HCT116 (cell line): Measurements from ENCODE around the gene FCHSD2. TPM values are rescaled to one million over a fixed set of nuclear protein-coding genes. Genes with fewer than 3 reads are reported as not detected.

Source experiments
- ATAC-seq: fragments of 200-7000 bp; cut with Tn5 transposase; 2 replicates; pipeline ENCODE4 v1.9.1; 2020; ENCODE audit warnings: mild to moderate bottlenecking, moderate library complexity
- BruUV-seq: library from RNA; stranded (reverse); fragments of 400-500 nt; replicated peaks from 2 replicates; lab custom pipeline; 2021; lab: Mats Ljungman, UMichigan
- CTCF ChIA-PET: fragments of 300-600 bp; sonication (Branson Sonifier 250); formaldehyde crosslinking; loops from one replicate; lab custom pipeline; 2021; ENCODE audit warnings: antibody characterized with exemption; lab: Charles Lee
- POLR2A ChIA-PET: fragments of 300-600, 350-600 bp; sonication (Branson Sonifier 250); formaldehyde crosslinking; loops from one replicate; lab custom pipeline; 2021; ENCODE audit warnings: antibody characterized with exemption; lab: Charles Lee
- RAD21 ChIA-PET, 2 experiments: fragments of 300-600 bp; sonication (Branson Sonifier 250); formaldehyde crosslinking; loops; one replicate each; lab custom pipeline; 2023; ENCODE audit warnings: low total read pairs in 2 of 2; ENCODE audit not compliant: uncharacterized antibody in 2 of 2, unreplicated experiment in 2 of 2, low non-redundant PET in 1 of 2; lab: Charles Lee
- DNase-seq: peaks from one replicate; pipeline ENCODE4 v3.0.0-alpha.2; 2010; ENCODE audit warnings: low read depth, low spot score
- H2AFZ ChIP-seq: fragments of 200-600 bp; shearing (Covaris generic), sonication (generic); 2 replicates; pipeline ENCODE4 v1.6.1; 2017; ENCODE audit warnings: low read depth, mixed run types, mixed read lengths, antibody characterized with exemption, low read length; ENCODE audit not compliant: poor library complexity, severe bottlenecking
- H3K27ac ChIP-seq: 2 replicates; pipeline ENCODE4 v1.5.1; 2012; ENCODE audit warnings: low read depth, low read length
- H3K27me3 ChIP-seq: fragments of 200-600 bp; sonication (generic); 2 replicates; pipeline ENCODE4 v1.6.1; 2016; ENCODE audit warnings: mixed run types, low read length, mixed read lengths; ENCODE audit not compliant: insufficient read depth
- H3K36me3 ChIP-seq, 2 experiments: fragments of 200-500 bp in 1 of 2; fragments of 200-600 bp in 1 of 2; sonication (Bioruptor generic) in 1 of 2; sonication (generic) in 1 of 2; 2 replicates each; pipeline versions ENCODE4 v1.5.1 to v1.6.1; 2014 to 2016; ENCODE audit warnings: low read length in 2 of 2, inconsistent platforms in 1 of 2, mixed read lengths in 1 of 2, mixed run types in 1 of 2; ENCODE audit not compliant: insufficient read depth in 2 of 2, control insufficient read depth in 1 of 2
- H3K4me1 ChIP-seq, 2 experiments: fragments of 200-600 bp in 1 of 2; sonication (generic) in 1 of 2; 2 replicates each; pipeline versions ENCODE4 v1.5.1 to v1.6.1; 2012 to 2017; ENCODE audit warnings: low read length in 2 of 2, inconsistent platforms in 1 of 2, mild to moderate bottlenecking in 1 of 2, mixed read lengths in 1 of 2, mixed run types in 1 of 2, moderate library complexity in 1 of 2; ENCODE audit not compliant: insufficient read depth in 2 of 2, control insufficient read depth in 1 of 2
- H3K4me2 ChIP-seq: fragments of 200-600 bp; sonication (generic); 2 replicates; pipeline ENCODE4 v1.6.1; 2017; ENCODE audit warnings: mixed run types, low read length, mixed read lengths
- H3K4me3 ChIP-seq, 2 experiments: fragments of 200-600 bp in 1 of 2; sonication (generic) in 1 of 2; replicated peaks in 1 of 2; 2 replicates each; pipeline ENCODE4 v1.5.1; 2011 to 2016; ENCODE audit warnings: low read length in 2 of 2, control low read depth in 1 of 2, low read depth in 1 of 2, mild to moderate bottlenecking in 1 of 2, mixed read lengths in 1 of 2, mixed run types in 1 of 2
- H3K79me2 ChIP-seq: fragments of 200-600 bp; sonication (generic); 2 replicates; pipeline ENCODE4 v1.6.1; 2017; ENCODE audit warnings: mild to moderate bottlenecking, mixed run types, low read length, moderate library complexity, mixed read lengths; ENCODE audit not compliant: insufficient read depth
- H3K9ac ChIP-seq: fragments of 200-600 bp; sonication (generic); 2 replicates; pipeline ENCODE4 v1.6.1; 2016; ENCODE audit warnings: low read length, mixed read lengths
- H3K9me2 ChIP-seq: fragments of 200-600 bp; sonication (generic), shearing (Covaris generic); 2 replicates; pipeline ENCODE4 v1.6.1; 2017; ENCODE audit warnings: mixed run types, mild to moderate bottlenecking, moderate library complexity; ENCODE audit not compliant: insufficient read depth
- H3K9me3 ChIP-seq, 2 experiments: fragments of 200-500 bp in 1 of 2; fragments of 200-600 bp in 1 of 2; sonication (Bioruptor generic) in 1 of 2; sonication (generic) in 1 of 2; 2 replicates each; pipeline ENCODE4 v1.6.1; 2014 to 2017; ENCODE audit warnings: low read length in 2 of 2, mixed read lengths in 2 of 2, inconsistent platforms in 1 of 2, low read depth in 1 of 2, mild to moderate bottlenecking in 1 of 2, mixed run types in 1 of 2, moderate library complexity in 1 of 2; ENCODE audit not compliant: control insufficient read depth in 1 of 2, insufficient read depth in 1 of 2
- H4K20me1 ChIP-seq: fragments of 200-600 bp; sonication (generic), shearing (Covaris generic); 2 replicates; pipeline ENCODE4 v1.6.1; 2017; ENCODE audit warnings: mixed run types, mild to moderate bottlenecking, moderate library complexity; ENCODE audit not compliant: insufficient read depth
- CBX3 ChIP-seq: IDR thresholded peaks from 2 replicates; pipeline ENCODE4 v1.6.1; 2012; ENCODE audit warnings: low read depth
- EGR1 ChIP-seq: IDR thresholded peaks from 2 replicates; pipeline ENCODE4 v1.6.1; 2012; ENCODE audit warnings: low read depth
- ELF1 ChIP-seq: IDR thresholded peaks from 2 replicates; pipeline ENCODE4 v1.6.1; 2012; ENCODE audit warnings: low read depth, borderline replicate concordance
- EZH2phosphoT487 ChIP-seq: fragments of 200-600 bp; IDR thresholded peaks from 2 replicates; pipeline ENCODE4 v1.6.1; 2018; ENCODE audit warnings: antibody characterized with exemption, borderline replicate concordance
- FOSL1 ChIP-seq: IDR thresholded peaks from 2 replicates; pipeline ENCODE4 v1.6.1; 2012; ENCODE audit warnings: low read depth
- JUND ChIP-seq: IDR thresholded peaks from 2 replicates; pipeline ENCODE4 v1.6.1; 2012
- POLR2A ChIP-seq: IDR thresholded peaks from 2 replicates; pipeline ENCODE4 v1.7.0; 2011; ENCODE audit warnings: borderline replicate concordance; ENCODE audit not compliant: insufficient read depth, insufficient read length; ENCODE audit errors: extremely low read depth
- POLR2AphosphoS5 ChIP-seq: IDR thresholded peaks from 2 replicates; pipeline ENCODE4 v1.6.1; 2011; ENCODE audit warnings: mild to moderate bottlenecking, low read depth, low read length, moderate library complexity
- RAD21 ChIP-seq: IDR thresholded peaks from 2 replicates; pipeline ENCODE4 v1.6.1; 2012; ENCODE audit warnings: low read depth, mild to moderate bottlenecking
- SIN3A ChIP-seq: IDR thresholded peaks from 2 replicates; pipeline ENCODE4 v1.6.1; 2012; ENCODE audit warnings: low read depth
- SP1 ChIP-seq: IDR thresholded peaks from 2 replicates; pipeline ENCODE4 v1.6.1; 2012; ENCODE audit warnings: low read depth
- SRF ChIP-seq: IDR thresholded peaks from 2 replicates; pipeline ENCODE4 v1.6.1; 2012; ENCODE audit warnings: low read depth
- YY1 ChIP-seq: IDR thresholded peaks from 2 replicates; pipeline ENCODE4 v1.6.1; 2011; ENCODE audit warnings: low read length, low read depth, moderate library complexity, mild to moderate bottlenecking; ENCODE audit not compliant: insufficient replicate concordance; ENCODE audit errors: extremely low read depth
- ZFX ChIP-seq: fragments of 450-650 bp; IDR thresholded peaks from 2 replicates; pipeline ENCODE4 v1.6.1; 2017
- ZNF274 ChIP-seq: fragments of 200-500 bp; sonication (Bioruptor generic); IDR thresholded peaks from 2 replicates; pipeline ENCODE4 v1.6.1; 2014; ENCODE audit warnings: mild to moderate bottlenecking, low read depth, low read length, inconsistent platforms
- intact Hi-C: fragments of 100-400 bp; cut with micrococcal nuclease; formaldehyde crosslinking; loops from 2 replicates; pipeline ENCODE4 v1.10.0; 2022
- total RNA-seq: library from RNA; stranded (reverse); gene quantifications from one replicate; pipeline ENCODE4 v1.2.1, GENCODE V29; 2021; ENCODE audit not compliant: unreplicated experiment
- TF ChIP-seq, protein P1 (sequence below): IDR thresholded peaks from 2 replicates; pipeline ENCODE4 v1.6.1; 2012; ENCODE audit warnings: low read depth
- TF ChIP-seq, protein P2 (sequence below): IDR thresholded peaks from 2 replicates; pipeline ENCODE4 v1.6.1; 2012
- TF ChIP-seq, protein P3 (sequence below): IDR thresholded peaks from 2 replicates; pipeline ENCODE4 v1.6.1; 2011; ENCODE audit warnings: mild to moderate bottlenecking, low read length, moderate library complexity; ENCODE audit not compliant: insufficient replicate concordance; ENCODE audit errors: extremely low read depth
- TF ChIP-seq, protein P4 (sequence below), 3 experiments: fragments of 200-600 bp in 1 of 3; sonication (generic) in 1 of 3; IDR thresholded peaks in 2 of 3; conservative IDR thresholded peaks in 1 of 3; 2 replicates each; pipeline ENCODE4 v1.5.1; 2012 to 2017; ENCODE audit warnings: low read depth in 2 of 3, low read length in 2 of 3, antibody characterized with exemption in 1 of 3, borderline replicate concordance in 1 of 3, control low read depth in 1 of 3, mild to moderate bottlenecking in 1 of 3, mixed read lengths in 1 of 3, mixed run types in 1 of 3, moderate library complexity in 1 of 3; ENCODE audit not compliant: insufficient read depth in 1 of 3

Gene FCHSD2
- total RNA-seq, 1 experiment from 2014 or later, result 15.0 TPM

DNA sequence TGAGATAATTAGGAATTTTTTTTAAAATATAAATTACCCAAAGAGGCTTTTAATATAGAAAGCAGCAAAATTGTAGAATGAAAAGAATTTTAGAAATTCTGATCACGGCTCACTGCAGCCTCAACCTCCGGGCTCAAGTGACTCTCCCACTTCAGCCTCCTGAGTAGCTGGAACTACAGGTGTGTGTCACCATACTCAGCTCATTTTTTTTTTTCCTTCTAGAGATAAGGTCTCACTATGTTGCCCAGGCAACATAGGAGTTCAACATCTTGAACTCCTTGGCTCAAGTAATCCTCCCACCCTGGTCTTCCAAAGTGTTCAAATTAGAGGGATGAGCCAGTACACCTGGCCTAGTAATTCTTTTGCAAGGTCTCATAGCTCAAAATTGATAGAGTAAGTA is 251.2 kb downstream of the FCHSD2 start:
- no peaks in the 10 kb centered on the region for H4K20me1 ChIP-seq
- no peak for ATAC-seq
- ChIA-PET POLR2A (interaction anchor here (1.5 kb wide), 1 partner anchor 14 kb away, joined by 3 read pairs; no protein-coding TSS in a partner anchor), RAD21 (no interaction called here), CTCF (no interaction called here)
- no peak overlapping the region for H2AFZ ChIP-seq
- no peak for DNase-seq
- H3K9me3 ChIP-seq, result no peaks in the 10 kb centered on the region
- intact Hi-C loops, result no loop called here
- BruUV-seq, result no TSS peak
- H3K27me3 ChIP-seq, result no peaks in the 10 kb centered on the region
- no peak overlapping the region for H3K4me2 ChIP-seq
- H3K27ac ChIP-seq, result no peak overlapping the region
- H3K36me3 ChIP-seq, result no peaks in the 10 kb centered on the region
- no peaks in the 10 kb centered on the region for H3K4me1 ChIP-seq
- no peaks in the 10 kb centered on the region for H3K79me2 ChIP-seq
- no peak overlapping the region for H3K4me3 ChIP-seq
- no peaks in the 10 kb centered on the region for H3K9me2 ChIP-seq
- TF ChIP-seq ELF1, result no peak
- TF ChIP-seq, protein P1, sequence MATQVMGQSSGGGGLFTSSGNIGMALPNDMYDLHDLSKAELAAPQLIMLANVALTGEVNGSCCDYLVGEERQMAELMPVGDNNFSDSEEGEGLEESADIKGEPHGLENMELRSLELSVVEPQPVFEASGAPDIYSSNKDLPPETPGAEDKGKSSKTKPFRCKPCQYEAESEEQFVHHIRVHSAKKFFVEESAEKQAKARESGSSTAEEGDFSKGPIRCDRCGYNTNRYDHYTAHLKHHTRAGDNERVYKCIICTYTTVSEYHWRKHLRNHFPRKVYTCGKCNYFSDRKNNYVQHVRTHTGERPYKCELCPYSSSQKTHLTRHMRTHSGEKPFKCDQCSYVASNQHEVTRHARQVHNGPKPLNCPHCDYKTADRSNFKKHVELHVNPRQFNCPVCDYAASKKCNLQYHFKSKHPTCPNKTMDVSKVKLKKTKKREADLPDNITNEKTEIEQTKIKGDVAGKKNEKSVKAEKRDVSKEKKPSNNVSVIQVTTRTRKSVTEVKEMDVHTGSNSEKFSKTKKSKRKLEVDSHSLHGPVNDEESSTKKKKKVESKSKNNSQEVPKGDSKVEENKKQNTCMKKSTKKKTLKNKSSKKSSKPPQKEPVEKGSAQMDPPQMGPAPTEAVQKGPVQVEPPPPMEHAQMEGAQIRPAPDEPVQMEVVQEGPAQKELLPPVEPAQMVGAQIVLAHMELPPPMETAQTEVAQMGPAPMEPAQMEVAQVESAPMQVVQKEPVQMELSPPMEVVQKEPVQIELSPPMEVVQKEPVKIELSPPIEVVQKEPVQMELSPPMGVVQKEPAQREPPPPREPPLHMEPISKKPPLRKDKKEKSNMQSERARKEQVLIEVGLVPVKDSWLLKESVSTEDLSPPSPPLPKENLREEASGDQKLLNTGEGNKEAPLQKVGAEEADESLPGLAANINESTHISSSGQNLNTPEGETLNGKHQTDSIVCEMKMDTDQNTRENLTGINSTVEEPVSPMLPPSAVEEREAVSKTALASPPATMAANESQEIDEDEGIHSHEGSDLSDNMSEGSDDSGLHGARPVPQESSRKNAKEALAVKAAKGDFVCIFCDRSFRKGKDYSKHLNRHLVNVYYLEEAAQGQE, result no peak
- TF ChIP-seq, protein P2, sequence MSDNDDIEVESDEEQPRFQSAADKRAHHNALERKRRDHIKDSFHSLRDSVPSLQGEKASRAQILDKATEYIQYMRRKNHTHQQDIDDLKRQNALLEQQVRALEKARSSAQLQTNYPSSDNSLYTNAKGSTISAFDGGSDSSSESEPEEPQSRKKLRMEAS, result no peak
- TF ChIP-seq ZFX, result no peak
- TF ChIP-seq SRF, result no peak
- no peak for TF ChIP-seq POLR2A
- no peak for TF ChIP-seq CBX3
- TF ChIP-seq RAD21, result no peak
- TF ChIP-seq, protein P3, sequence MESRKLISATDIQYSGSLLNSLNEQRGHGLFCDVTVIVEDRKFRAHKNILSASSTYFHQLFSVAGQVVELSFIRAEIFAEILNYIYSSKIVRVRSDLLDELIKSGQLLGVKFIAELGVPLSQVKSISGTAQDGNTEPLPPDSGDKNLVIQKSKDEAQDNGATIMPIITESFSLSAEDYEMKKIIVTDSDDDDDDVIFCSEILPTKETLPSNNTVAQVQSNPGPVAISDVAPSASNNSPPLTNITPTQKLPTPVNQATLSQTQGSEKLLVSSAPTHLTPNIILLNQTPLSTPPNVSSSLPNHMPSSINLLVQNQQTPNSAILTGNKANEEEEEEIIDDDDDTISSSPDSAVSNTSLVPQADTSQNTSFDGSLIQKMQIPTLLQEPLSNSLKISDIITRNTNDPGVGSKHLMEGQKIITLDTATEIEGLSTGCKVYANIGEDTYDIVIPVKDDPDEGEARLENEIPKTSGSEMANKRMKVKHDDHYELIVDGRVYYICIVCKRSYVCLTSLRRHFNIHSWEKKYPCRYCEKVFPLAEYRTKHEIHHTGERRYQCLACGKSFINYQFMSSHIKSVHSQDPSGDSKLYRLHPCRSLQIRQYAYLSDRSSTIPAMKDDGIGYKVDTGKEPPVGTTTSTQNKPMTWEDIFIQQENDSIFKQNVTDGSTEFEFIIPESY, result no peak
- TF ChIP-seq FOSL1, result no peak
- TF ChIP-seq YY1, result no peak
- no peak for TF ChIP-seq EZH2phosphoT487
- no peak for TF ChIP-seq SP1
- no peak for TF ChIP-seq POLR2AphosphoS5
- no peak for TF ChIP-seq ZNF274
- TF ChIP-seq, protein P4, sequence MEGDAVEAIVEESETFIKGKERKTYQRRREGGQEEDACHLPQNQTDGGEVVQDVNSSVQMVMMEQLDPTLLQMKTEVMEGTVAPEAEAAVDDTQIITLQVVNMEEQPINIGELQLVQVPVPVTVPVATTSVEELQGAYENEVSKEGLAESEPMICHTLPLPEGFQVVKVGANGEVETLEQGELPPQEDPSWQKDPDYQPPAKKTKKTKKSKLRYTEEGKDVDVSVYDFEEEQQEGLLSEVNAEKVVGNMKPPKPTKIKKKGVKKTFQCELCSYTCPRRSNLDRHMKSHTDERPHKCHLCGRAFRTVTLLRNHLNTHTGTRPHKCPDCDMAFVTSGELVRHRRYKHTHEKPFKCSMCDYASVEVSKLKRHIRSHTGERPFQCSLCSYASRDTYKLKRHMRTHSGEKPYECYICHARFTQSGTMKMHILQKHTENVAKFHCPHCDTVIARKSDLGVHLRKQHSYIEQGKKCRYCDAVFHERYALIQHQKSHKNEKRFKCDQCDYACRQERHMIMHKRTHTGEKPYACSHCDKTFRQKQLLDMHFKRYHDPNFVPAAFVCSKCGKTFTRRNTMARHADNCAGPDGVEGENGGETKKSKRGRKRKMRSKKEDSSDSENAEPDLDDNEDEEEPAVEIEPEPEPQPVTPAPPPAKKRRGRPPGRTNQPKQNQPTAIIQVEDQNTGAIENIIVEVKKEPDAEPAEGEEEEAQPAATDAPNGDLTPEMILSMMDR (IDR thresholded peaks at IDR 0.05 in 2 of 3, conservative IDR thresholded peaks at IDR 0.05 in 1 of 3; ENCODE audit: borderline replicate concordance in 1 of 3, insufficient read depth in 1 of 3, low read depth in 2 of 3, low read length in 2 of 3), result no peak
- TF ChIP-seq SIN3A, result no peak
- no peak for TF ChIP-seq EGR1
- no peak for TF ChIP-seq JUND
- no peak overlapping the region for H3K9ac ChIP-seq
